Nephron (organoid): ENCODE results near the gene PPFIA1.

Experiments
- H3K27ac Mint-ChIP-seq, 3 experiments: 2 replicates each; pipeline ENCODE4 v1.8.0; 2020; ENCODE audit warnings: mixed read lengths in 3 of 3, mild to moderate bottlenecking in 2 of 3, moderate library complexity in 1 of 3
- H3K27me3 Mint-ChIP-seq: 2 replicates; pipeline ENCODE4 v1.8.0; 2021; ENCODE audit warnings: low read depth, mild to moderate bottlenecking, moderate library complexity, mixed read lengths
- H3K36me3 Mint-ChIP-seq: 2 replicates; pipeline ENCODE4 v1.8.0; 2020; ENCODE audit warnings: low read depth, mixed read lengths
- H3K4me1 Mint-ChIP-seq: 2 replicates; pipeline ENCODE4 v1.8.0; 2020; ENCODE audit warnings: mixed read lengths
- H3K4me3 Mint-ChIP-seq, 3 experiments: 2 replicates each; pipeline ENCODE4 v1.8.0; 2020; ENCODE audit warnings: mild to moderate bottlenecking in 3 of 3, mixed read lengths in 3 of 3, moderate library complexity in 2 of 3
- H3K9me3 Mint-ChIP-seq: 2 replicates; pipeline ENCODE4 v1.8.0; 2020; ENCODE audit warnings: mixed read lengths
- TF ChIP-seq, protein P1 (sequence below), 3 experiments: fragments of 200-600 bp; sonication (generic); IDR thresholded peaks; one replicate each; pipeline ENCODE4 v1.5.0; 2021; ENCODE audit warnings: antibody characterized with exemption in 3 of 3; ENCODE audit not compliant: unreplicated experiment in 3 of 3

Gene PPFIA1

DNA sequence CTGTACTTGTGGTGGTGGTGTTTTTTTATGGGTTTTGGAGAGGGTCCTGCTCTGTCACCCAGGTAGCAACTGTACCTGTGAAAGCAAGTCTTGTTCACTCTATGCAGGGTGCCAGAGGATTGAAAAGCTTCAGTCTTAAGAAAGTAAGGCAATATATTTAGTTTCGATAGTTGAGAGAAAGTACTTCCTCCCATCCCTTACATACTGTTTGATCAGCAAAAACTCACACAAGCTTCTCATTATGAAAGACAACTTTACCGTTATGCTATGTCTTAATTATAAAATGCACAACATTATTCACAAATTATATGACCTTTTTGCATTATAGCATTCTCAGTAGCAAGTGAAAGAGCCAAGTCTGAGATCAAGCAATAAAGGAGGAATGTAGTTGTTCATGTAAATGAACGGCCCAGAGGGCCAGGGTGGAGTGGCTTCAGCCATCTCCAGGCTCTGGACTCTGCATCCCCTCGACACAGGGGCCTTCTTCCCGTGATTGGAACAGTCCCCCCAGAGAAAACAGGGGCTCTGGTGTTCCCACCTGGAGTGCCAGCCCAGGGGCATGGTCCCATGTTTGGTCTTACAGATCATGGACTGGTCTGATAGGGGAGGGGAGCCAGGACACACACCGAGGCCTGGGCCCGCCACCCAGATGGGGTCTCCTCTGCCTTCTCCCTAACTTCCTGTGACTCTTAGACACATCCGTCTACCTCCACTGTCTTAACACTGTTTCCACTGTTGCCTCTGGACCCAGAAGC is 89.1 kb downstream of the PPFIA1 start:
- Mint-ChIP-seq H3K4me1 (peaks cover 5% of the 10 kb centered on the region), H3K4me3 (no peak overlapping the region), H3K9me3 (no peaks in the 10 kb centered on the region), H3K36me3 (peaks cover 71% of the 10 kb centered on the region), H3K27ac (no peak overlapping the region), H3K27me3 (no peaks in the 10 kb centered on the region)
- TF ChIP-seq, protein P1, sequence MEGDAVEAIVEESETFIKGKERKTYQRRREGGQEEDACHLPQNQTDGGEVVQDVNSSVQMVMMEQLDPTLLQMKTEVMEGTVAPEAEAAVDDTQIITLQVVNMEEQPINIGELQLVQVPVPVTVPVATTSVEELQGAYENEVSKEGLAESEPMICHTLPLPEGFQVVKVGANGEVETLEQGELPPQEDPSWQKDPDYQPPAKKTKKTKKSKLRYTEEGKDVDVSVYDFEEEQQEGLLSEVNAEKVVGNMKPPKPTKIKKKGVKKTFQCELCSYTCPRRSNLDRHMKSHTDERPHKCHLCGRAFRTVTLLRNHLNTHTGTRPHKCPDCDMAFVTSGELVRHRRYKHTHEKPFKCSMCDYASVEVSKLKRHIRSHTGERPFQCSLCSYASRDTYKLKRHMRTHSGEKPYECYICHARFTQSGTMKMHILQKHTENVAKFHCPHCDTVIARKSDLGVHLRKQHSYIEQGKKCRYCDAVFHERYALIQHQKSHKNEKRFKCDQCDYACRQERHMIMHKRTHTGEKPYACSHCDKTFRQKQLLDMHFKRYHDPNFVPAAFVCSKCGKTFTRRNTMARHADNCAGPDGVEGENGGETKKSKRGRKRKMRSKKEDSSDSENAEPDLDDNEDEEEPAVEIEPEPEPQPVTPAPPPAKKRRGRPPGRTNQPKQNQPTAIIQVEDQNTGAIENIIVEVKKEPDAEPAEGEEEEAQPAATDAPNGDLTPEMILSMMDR (IDR thresholded peaks at IDR 0.05; ENCODE audit: unreplicated experiment in 3 of 3) = no peak

DNA sequence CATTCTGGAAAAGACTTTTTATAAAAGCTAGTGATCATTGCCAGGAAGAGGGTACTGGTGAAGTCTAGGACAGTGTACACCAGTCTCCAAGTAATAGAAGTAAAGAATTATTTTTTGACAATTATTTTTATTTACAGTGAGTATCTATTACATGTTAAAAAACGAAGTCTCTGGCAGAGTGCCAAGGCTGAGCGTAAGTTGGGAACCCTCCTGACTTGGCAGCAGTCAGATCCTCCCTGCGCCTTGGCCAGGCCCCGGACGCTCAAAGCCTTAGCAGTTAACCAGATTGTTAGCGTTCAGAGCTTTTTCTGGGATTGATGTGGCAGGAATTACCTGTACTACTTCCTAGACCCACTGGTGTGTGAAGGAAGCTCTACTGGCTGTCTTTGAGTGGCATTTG is 89.7 kb downstream of the PPFIA1 start:
- Mint-ChIP-seq H3K36me3 (peaks cover 73% of the 10 kb centered on the region), H3K9me3 (no peaks in the 10 kb centered on the region), H3K27ac (no peak overlapping the region), H3K4me3 (no peak overlapping the region), H3K27me3 (no peaks in the 10 kb centered on the region), H3K4me1 (peaks cover 5% of the 10 kb centered on the region)
- TF ChIP-seq, protein P1 (IDR thresholded peaks at IDR 0.05; ENCODE audit: unreplicated experiment in 3 of 3) = no peak

DNA sequence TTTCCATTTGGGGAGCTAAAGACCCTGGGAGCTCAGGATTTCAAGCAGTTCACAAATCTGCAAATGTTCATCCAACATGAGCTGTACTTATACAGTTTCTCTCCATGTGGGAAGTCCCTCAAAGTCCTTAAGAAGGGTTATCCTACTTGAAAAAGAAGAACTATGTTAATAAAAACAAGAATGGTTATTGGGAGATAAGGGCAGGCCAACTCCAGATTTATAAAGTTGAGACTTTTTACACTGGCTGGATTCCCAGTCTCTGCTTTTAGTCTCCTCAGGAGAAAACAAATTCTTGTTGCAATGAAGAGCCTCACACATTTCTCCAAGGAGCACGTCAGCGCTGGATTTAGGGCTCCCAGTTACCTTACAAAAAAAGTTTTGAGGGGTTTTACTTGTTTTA is 93.7 kb downstream of the PPFIA1 start:
- Mint-ChIP-seq H3K9me3 (no peaks in the 10 kb centered on the region), H3K4me1 (peaks cover 5% of the 10 kb centered on the region), H3K27ac (peak overlapping the region in 2 of 3 experiments; percentile 76 to 86), H3K27me3 (no peaks in the 10 kb centered on the region), H3K36me3 (peaks cover 57% of the 10 kb centered on the region), H3K4me3 (no peak overlapping the region)
- TF ChIP-seq, protein P1 (IDR thresholded peaks at IDR 0.05; ENCODE audit: unreplicated experiment in 3 of 3) = no peak

DNA sequence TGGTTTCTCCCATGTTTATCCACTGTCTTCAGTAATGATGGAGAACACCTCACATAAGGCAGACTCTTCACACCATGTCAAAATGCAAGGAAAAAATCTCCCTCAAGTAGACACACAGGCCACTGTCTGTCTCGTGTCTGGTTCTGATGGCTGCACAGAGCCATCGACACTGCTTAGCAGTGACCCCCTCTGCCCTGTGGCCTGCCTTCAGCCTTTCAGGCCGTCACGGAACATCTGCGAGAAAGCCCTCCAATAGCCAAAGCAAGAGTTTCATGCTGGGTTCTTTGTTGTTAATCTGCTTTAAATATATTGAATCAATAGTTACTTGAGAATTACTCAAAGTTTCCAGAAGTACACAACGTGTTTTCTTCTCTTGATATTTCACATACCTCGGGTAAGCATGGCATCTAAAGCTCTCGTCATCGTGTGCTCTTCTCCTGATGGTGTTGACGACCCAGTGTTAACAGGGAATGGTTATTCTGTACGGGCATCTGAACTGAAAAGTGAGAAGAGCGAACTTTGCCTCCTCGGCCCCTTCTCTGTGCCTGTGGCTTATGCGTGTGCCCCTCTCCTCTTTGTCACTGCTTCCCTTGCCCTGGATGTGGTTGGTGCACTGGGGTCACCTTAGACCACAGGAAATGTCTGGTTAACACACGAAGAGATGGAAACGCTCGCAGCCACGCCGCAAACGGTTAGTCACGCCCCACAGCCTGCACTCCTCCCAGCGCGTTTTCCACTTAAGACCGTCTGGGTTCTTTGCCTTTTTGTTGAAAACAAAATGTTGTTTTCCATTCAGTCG is 94.5 kb downstream of the PPFIA1 start:
- peaks cover 61% of the 10 kb centered on the region for H3K36me3 Mint-ChIP-seq
- no peaks in the 10 kb centered on the region for H3K9me3 Mint-ChIP-seq
- TF ChIP-seq, protein P1 (IDR thresholded peaks at IDR 0.05; ENCODE audit: unreplicated experiment in 3 of 3) = no peak

DNA sequence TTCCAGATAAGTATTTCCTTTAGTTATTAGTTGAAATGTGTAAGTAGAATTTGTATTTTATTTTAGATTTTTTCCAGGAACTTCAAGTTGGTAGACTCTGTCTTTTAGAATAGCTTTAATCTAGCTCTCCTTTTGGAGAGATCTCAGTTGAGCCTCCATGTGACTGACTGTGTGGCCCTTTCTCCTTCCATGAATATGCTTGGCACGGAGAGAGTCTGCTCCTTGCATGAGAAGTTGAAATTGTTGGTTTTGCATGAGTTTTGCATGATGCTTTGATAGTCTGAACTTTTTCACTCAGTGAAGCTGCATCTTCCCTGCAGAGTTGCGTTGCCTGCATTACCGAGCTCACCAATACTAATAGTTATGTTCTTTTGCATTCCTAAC is 95.0 kb downstream of the PPFIA1 start:
- Mint-ChIP-seq H3K4me1 (peaks cover 5% of the 10 kb centered on the region), H3K27ac (peak overlapping the region in 1 of 3 experiments; percentile 30), H3K9me3 (no peaks in the 10 kb centered on the region), H3K27me3 (no peaks in the 10 kb centered on the region), H3K36me3 (peaks cover 63% of the 10 kb centered on the region), H3K4me3 (no peak overlapping the region)
- TF ChIP-seq, protein P1 (IDR thresholded peaks at IDR 0.05; ENCODE audit: unreplicated experiment in 3 of 3) = no peak

More for the DNA sequence above, 94.5 kb downstream of the PPFIA1 start:
- Mint-ChIP-seq H3K27ac (peak overlapping the region in 1 of 3 experiments; percentile 40), H3K27me3 (no peaks in the 10 kb centered on the region), H3K4me3 (no peak overlapping the region), H3K4me1 (peaks cover 5% of the 10 kb centered on the region)
